Measurements from ENCODE around the gene GRIK4. TPM values are rescaled to one million over a fixed set of nuclear protein-coding genes. Genes with fewer than 3 reads are reported as not detected.

Gene GRIK4
- polyA plus RNA-seq, 1 of the 3 experiments (the other 2 are of a cell fraction): 0.03 TPM

- 0 out of 2 replicates have a peak, but pooled peaks cover 7% of the 10 kb centered on the region for H3K27me3 ChIP-seq (ENCODE audit: insufficient read depth)
- 93% methylated on average over 7 of the region's 7 CpGs for WGBS (ENCODE audit: low lambda C conversion rate)
- no peak overlapping the region for H3K9ac ChIP-seq
- H3K9me2 ChIP-seq: no peaks in the 10 kb centered on the region
- no peaks in the 10 kb centered on the region for H3K9me3 ChIP-seq
- H3K4me1 ChIP-seq (ENCODE audit: control insufficient read depth in 1 of 2, insufficient read depth in 2 of 2, low read depth in 1 of 2, low read length in 1 of 2): peaks cover 0 to 28% of the 10 kb centered on the region in 2 experiments; a peak in 1 of 4 replicates
- no peak overlapping the region for H3K4me2 ChIP-seq
- H3K36me3 ChIP-seq (replicated peaks in 1 of 2; ENCODE audit: control insufficient read depth in 1 of 2, insufficient read depth in 2 of 2, low read length in 1 of 2): no peaks in the 10 kb centered on the region
- CTCF ChIA-PET: interaction anchor here (0.8 to 3.8 kb wide), 8 partner anchors 9 to 676 kb away, joined by 3 to 24 read pairs (median 4); no protein-coding TSS in a partner anchor
- no peak overlapping the region for H3K27ac ChIP-seq (ENCODE audit: low read depth in 2 of 2, low read length in 1 of 2)
- DNase-seq: no peak
- H2AFZ ChIP-seq (ENCODE audit: low read depth): no peak overlapping the region
- H3K4me3 ChIP-seq (ENCODE audit: low read depth in 2 of 2, low read length in 1 of 2): no peak overlapping the region
- POLR2A ChIA-PET: no interaction called here
- H3F3A ChIP-seq (replicated peaks; ENCODE audit: insufficient read depth): no peaks in the 10 kb centered on the region
- no peaks in the 10 kb centered on the region for H3K79me2 ChIP-seq (ENCODE audit: insufficient read depth)
- no peaks in the 10 kb centered on the region for H4K20me1 ChIP-seq (ENCODE audit: insufficient read depth)
- no peak for TF ChIP-seq RAD21 (IDR thresholded peaks at IDR 0.05; ENCODE audit: low read length)
- no peak for TF ChIP-seq EP300 (IDR thresholded peaks at IDR 0.05; ENCODE audit: borderline replicate concordance in 1 of 2, low read depth in 1 of 2, low read length in 1 of 2)
- TF ChIP-seq FOXM1 (IDR thresholded peaks at IDR 0.05; ENCODE audit: low read depth): no peak
- no peak for TF ChIP-seq NRF1 (IDR thresholded peaks at IDR 0.05; ENCODE audit: low read depth, low read length)
- TF ChIP-seq, protein P1, sequence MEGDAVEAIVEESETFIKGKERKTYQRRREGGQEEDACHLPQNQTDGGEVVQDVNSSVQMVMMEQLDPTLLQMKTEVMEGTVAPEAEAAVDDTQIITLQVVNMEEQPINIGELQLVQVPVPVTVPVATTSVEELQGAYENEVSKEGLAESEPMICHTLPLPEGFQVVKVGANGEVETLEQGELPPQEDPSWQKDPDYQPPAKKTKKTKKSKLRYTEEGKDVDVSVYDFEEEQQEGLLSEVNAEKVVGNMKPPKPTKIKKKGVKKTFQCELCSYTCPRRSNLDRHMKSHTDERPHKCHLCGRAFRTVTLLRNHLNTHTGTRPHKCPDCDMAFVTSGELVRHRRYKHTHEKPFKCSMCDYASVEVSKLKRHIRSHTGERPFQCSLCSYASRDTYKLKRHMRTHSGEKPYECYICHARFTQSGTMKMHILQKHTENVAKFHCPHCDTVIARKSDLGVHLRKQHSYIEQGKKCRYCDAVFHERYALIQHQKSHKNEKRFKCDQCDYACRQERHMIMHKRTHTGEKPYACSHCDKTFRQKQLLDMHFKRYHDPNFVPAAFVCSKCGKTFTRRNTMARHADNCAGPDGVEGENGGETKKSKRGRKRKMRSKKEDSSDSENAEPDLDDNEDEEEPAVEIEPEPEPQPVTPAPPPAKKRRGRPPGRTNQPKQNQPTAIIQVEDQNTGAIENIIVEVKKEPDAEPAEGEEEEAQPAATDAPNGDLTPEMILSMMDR (IDR thresholded peaks at IDR 0.05): no peak
- TF ChIP-seq, protein P2, sequence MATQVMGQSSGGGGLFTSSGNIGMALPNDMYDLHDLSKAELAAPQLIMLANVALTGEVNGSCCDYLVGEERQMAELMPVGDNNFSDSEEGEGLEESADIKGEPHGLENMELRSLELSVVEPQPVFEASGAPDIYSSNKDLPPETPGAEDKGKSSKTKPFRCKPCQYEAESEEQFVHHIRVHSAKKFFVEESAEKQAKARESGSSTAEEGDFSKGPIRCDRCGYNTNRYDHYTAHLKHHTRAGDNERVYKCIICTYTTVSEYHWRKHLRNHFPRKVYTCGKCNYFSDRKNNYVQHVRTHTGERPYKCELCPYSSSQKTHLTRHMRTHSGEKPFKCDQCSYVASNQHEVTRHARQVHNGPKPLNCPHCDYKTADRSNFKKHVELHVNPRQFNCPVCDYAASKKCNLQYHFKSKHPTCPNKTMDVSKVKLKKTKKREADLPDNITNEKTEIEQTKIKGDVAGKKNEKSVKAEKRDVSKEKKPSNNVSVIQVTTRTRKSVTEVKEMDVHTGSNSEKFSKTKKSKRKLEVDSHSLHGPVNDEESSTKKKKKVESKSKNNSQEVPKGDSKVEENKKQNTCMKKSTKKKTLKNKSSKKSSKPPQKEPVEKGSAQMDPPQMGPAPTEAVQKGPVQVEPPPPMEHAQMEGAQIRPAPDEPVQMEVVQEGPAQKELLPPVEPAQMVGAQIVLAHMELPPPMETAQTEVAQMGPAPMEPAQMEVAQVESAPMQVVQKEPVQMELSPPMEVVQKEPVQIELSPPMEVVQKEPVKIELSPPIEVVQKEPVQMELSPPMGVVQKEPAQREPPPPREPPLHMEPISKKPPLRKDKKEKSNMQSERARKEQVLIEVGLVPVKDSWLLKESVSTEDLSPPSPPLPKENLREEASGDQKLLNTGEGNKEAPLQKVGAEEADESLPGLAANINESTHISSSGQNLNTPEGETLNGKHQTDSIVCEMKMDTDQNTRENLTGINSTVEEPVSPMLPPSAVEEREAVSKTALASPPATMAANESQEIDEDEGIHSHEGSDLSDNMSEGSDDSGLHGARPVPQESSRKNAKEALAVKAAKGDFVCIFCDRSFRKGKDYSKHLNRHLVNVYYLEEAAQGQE (IDR thresholded peaks at IDR 0.05; ENCODE audit: low read depth, low read length): no peak
- TF ChIP-seq TEAD4 (IDR thresholded peaks at IDR 0.05; ENCODE audit: borderline replicate concordance, insufficient read depth): no peak
- TF ChIP-seq SIN3A (IDR thresholded peaks at IDR 0.05; ENCODE audit: borderline replicate concordance, low read depth, low read length): no peak
- TF ChIP-seq EZH2phosphoT487 (IDR thresholded peaks at IDR 0.05; ENCODE audit: borderline replicate concordance, low read depth): no peak
- TF ChIP-seq, protein P3, sequence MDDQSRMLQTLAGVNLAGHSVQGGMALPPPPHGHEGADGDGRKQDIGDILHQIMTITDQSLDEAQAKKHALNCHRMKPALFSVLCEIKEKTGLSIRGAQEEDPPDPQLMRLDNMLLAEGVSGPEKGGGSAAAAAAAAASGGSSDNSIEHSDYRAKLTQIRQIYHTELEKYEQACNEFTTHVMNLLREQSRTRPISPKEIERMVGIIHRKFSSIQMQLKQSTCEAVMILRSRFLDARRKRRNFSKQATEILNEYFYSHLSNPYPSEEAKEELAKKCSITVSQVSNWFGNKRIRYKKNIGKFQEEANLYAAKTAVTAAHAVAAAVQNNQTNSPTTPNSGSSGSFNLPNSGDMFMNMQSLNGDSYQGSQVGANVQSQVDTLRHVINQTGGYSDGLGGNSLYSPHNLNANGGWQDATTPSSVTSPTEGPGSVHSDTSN (IDR thresholded peaks at IDR 0.05): no peak
- no peak for TF ChIP-seq TAF1 (IDR thresholded peaks at IDR 0.05; ENCODE audit: borderline replicate concordance, low read depth, low read length)
These were observed 6.8 kb downstream of the GRIK4 start for GRCh38 chr11:120518356-120518755.

Data from SK-N-SH (cell line).